ENCODE measurements around the gene N4BP2L2. TPM values are rescaled to one million over a fixed set of nuclear protein-coding genes. Genes with fewer than 3 reads are reported as not detected.

The N4BP2L2 gene
- total RNA-seq, 2 experiments from 2014 or later, result 57.5 to 76.3 TPM

DNA sequence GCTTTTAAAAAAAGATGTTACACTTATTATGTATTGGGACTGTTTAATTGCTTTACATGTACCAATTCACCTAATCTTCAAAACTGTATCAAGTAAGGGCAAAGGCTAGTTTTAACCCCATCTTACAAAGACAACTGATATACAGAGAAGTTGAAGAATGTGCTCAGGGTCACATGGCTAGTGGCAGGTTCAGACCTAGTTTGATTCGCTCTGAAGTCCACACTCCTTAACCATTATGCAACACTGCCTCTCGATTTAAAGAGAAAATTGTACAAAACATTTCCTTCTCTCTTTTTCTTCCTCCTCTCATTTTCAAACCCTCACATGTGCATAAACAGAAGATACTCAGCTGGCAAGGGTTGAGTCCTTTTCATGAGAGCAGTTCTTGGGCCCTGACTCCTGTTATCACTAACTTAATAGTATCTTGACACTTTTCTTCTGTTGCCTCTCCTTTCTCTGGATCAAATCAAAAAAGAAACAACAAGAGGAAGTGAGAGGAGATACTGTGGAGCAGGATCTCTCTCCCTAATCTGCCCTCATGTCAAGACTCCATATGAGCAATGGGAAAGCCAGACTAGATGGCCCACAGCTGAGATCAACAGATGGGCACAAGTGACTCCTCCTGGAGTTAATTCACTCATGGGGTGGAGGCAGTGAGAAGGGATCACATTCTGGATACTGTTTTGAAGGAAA is 91.7 kb downstream of the N4BP2L2 start:
- intact Hi-C loops (cut with micrococcal nuclease; ENCODE audit: unreplicated experiment), result loop anchor here (10.0 kb wide), 1 partner anchor 202 kb away; no protein-coding TSS in a partner anchor
- H3K36me3 ChIP-seq (ENCODE audit: insufficient read depth, low read length), result no peaks in the 10 kb centered on the region
- H2AFZ ChIP-seq (ENCODE audit: low read length), result no peak overlapping the region
- no peaks in the 10 kb centered on the region for H4K20me1 ChIP-seq (ENCODE audit: insufficient read depth, low read length)
- no TSS peak for BruUV-seq (replicated peaks)
- no peaks in the 10 kb centered on the region for H3K9me2 ChIP-seq (ENCODE audit: insufficient read depth, low read length)
- no peak for TF ChIP-seq EZH2phosphoT487 (IDR thresholded peaks at IDR 0.05; ENCODE audit: borderline replicate concordance, low read depth, low read length)
- no peak for TF ChIP-seq CTCF (conservative IDR thresholded peaks at IDR 0.05; ENCODE audit: low read length)
- H3K4me3 ChIP-seq (ENCODE audit: low read depth, low read length, poor library complexity, severe bottlenecking), result no peak overlapping the region
- DNase-seq (ENCODE audit: low spot score), result no peak
- H3K79me2 ChIP-seq (ENCODE audit: insufficient read depth, low read depth, low read length), result no peaks in the 10 kb centered on the region
- H3K9me3 ChIP-seq (ENCODE audit: low read length), result no peaks in the 10 kb centered on the region
- no peak overlapping the region for H3K27ac ChIP-seq (ENCODE audit: low read depth, low read length, poor library complexity, severe bottlenecking)
- no peaks in the 10 kb centered on the region for H3K4me1 ChIP-seq (ENCODE audit: insufficient read depth, low read length, poor library complexity, severe bottlenecking)
- POLR2A ChIA-PET, result interaction anchor here (1.1 kb wide), 1 partner anchor 98 kb away, joined by 5 read pairs; no protein-coding TSS in a partner anchor
- H3K4me2 ChIP-seq (ENCODE audit: low read length), result no peak overlapping the region
- CTCF ChIA-PET (ENCODE audit: unreplicated experiment), result no interaction called here

DNA sequence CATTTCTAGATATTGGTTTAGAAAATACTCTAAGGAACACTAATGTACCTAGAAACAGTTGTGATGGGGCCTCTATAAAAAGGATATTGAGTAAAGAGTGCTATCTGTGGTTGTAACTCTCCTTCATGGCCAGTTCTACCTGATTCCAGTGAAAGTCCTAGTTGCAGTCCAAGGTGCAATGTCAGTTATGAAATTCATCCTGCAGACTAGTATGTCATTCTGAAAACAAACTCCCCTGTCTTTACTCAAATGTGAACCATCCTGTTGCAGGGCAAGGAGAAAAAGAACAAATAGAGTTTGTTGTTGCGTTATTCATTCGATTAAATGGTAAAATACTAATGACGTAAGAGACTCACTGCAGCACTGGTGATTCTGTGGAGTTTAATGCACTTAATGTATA is 92.4 kb downstream of the N4BP2L2 start:
- CTCF ChIA-PET (ENCODE audit: unreplicated experiment), result no interaction called here
- no peak overlapping the region for H3K4me2 ChIP-seq (ENCODE audit: low read length)
- H2AFZ ChIP-seq (ENCODE audit: low read length), result no peak overlapping the region
- no peaks in the 10 kb centered on the region for H3K9me2 ChIP-seq (ENCODE audit: insufficient read depth, low read length)
- TF ChIP-seq CTCF (conservative IDR thresholded peaks at IDR 0.05; ENCODE audit: low read length) (no peak), EZH2phosphoT487 (IDR thresholded peaks at IDR 0.05; ENCODE audit: borderline replicate concordance, low read depth, low read length) (no peak)
- H3K27ac ChIP-seq (ENCODE audit: low read depth, low read length, poor library complexity, severe bottlenecking), result no peak overlapping the region
- intact Hi-C loops (cut with micrococcal nuclease; ENCODE audit: unreplicated experiment), result loop anchor here (10.0 kb wide), 1 partner anchor 201 kb away; no protein-coding TSS in a partner anchor
- no peak for DNase-seq (ENCODE audit: low spot score)
- POLR2A ChIA-PET, result interaction anchor here (0.5 to 0.6 kb wide), 2 partner anchors 27 to 322 kb away, joined by 3 to 7 read pairs; no protein-coding TSS in a partner anchor
- no TSS peak for BruUV-seq (replicated peaks)
- H3K9me3 ChIP-seq (ENCODE audit: low read length), result no peaks in the 10 kb centered on the region
- no peaks in the 10 kb centered on the region for H4K20me1 ChIP-seq (ENCODE audit: insufficient read depth, low read length)
- H3K4me1 ChIP-seq (ENCODE audit: insufficient read depth, low read length, poor library complexity, severe bottlenecking), result no peaks in the 10 kb centered on the region
- H3K79me2 ChIP-seq (ENCODE audit: insufficient read depth, low read depth, low read length), result no peaks in the 10 kb centered on the region
- H3K4me3 ChIP-seq (ENCODE audit: low read depth, low read length, poor library complexity, severe bottlenecking), result no peak overlapping the region
- H3K36me3 ChIP-seq (ENCODE audit: insufficient read depth, low read length), result no peaks in the 10 kb centered on the region

- CTCF ChIA-PET (ENCODE audit: unreplicated experiment), result interaction anchor here (0.6 kb wide), 1 partner anchor 561 kb away, joined by 3 read pairs; no protein-coding TSS in a partner anchor
These were observed 93.1 kb downstream of the N4BP2L2 start for GRCh38 chr13:32445461-32445860.

More at GRCh38 chr13:32445461-32445860, 93.1 kb downstream of the N4BP2L2 start:
- no peaks in the 10 kb centered on the region for H3K9me3 ChIP-seq (ENCODE audit: low read length)
- no peak for TF ChIP-seq EZH2phosphoT487 (IDR thresholded peaks at IDR 0.05; ENCODE audit: borderline replicate concordance, low read depth, low read length)
- no peak for TF ChIP-seq CTCF (conservative IDR thresholded peaks at IDR 0.05; ENCODE audit: low read length)
- no TSS peak for BruUV-seq (replicated peaks)
- H3K36me3 ChIP-seq (ENCODE audit: insufficient read depth, low read length), result no peaks in the 10 kb centered on the region
- DNase-seq (ENCODE audit: low spot score), result no peak
- POLR2A ChIA-PET, result interaction anchor here (0.5 kb wide), 1 partner anchor 323 kb away, joined by 3 read pairs; no protein-coding TSS in a partner anchor
- no peaks in the 10 kb centered on the region for H3K9me2 ChIP-seq (ENCODE audit: insufficient read depth, low read length)
- H2AFZ ChIP-seq (ENCODE audit: low read length), result no peak overlapping the region
- intact Hi-C loops (cut with micrococcal nuclease; ENCODE audit: unreplicated experiment), result loop anchor here (10.0 kb wide), 1 partner anchor 201 kb away; no protein-coding TSS in a partner anchor
- H3K4me1 ChIP-seq (ENCODE audit: insufficient read depth, low read length, poor library complexity, severe bottlenecking), result no peaks in the 10 kb centered on the region
- no peak overlapping the region for H3K4me3 ChIP-seq (ENCODE audit: low read depth, low read length, poor library complexity, severe bottlenecking)
- no peak overlapping the region for H3K27ac ChIP-seq (ENCODE audit: low read depth, low read length, poor library complexity, severe bottlenecking)
- H4K20me1 ChIP-seq (ENCODE audit: insufficient read depth, low read length), result no peaks in the 10 kb centered on the region
- no peaks in the 10 kb centered on the region for H3K79me2 ChIP-seq (ENCODE audit: insufficient read depth, low read depth, low read length)
- no peak overlapping the region for H3K4me2 ChIP-seq (ENCODE audit: low read length)

All from OCI-LY7 (cell line).